Measurements from ENCODE around the gene TJP2.

The TJP2 gene

DNA sequence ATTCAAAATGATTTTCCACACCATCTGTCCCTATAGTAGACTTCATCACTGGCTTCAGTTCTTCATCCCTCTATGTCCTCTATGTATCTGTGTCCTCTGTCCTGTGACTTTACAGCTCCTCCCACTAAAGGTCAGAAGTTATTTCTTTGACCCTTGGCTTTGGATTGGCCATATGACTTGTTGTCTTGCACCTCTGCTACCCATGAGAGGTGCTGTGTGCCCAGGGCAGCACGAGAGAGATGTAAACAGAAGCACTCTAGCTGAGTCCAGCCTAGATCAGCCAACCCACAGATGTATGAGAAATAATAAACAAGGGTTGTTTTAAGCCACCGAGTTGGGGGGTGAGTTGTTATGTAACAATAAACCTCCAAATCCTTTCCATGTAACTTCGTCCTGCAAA is 87.6 kb downstream of the TJP2 start:
- no peaks in the 10 kb centered on the region for H3K79me2 ChIP-seq
- H3K4me2 ChIP-seq (ENCODE audit: low read length), result no peak overlapping the region
- no peaks in the 10 kb centered on the region for H3K36me3 ChIP-seq (ENCODE audit: control insufficient read depth, insufficient read depth, low read length)
- no peak overlapping the region for H3K27ac ChIP-seq
- H3K27me3 ChIP-seq (ENCODE audit: control insufficient read depth, insufficient read depth, low read length), result no peaks in the 10 kb centered on the region
- H3K4me1 ChIP-seq, result no peaks in the 10 kb centered on the region
- H3K4me3 ChIP-seq (ENCODE audit: low read depth, low read length), result no peak overlapping the region
- H3K9me3 ChIP-seq (ENCODE audit: control insufficient read depth, low read length), result no peaks in the 10 kb centered on the region
- H2AFZ ChIP-seq, result no peak overlapping the region
- no peak overlapping the region for H3K9ac ChIP-seq
- TF ChIP-seq, protein P1, sequence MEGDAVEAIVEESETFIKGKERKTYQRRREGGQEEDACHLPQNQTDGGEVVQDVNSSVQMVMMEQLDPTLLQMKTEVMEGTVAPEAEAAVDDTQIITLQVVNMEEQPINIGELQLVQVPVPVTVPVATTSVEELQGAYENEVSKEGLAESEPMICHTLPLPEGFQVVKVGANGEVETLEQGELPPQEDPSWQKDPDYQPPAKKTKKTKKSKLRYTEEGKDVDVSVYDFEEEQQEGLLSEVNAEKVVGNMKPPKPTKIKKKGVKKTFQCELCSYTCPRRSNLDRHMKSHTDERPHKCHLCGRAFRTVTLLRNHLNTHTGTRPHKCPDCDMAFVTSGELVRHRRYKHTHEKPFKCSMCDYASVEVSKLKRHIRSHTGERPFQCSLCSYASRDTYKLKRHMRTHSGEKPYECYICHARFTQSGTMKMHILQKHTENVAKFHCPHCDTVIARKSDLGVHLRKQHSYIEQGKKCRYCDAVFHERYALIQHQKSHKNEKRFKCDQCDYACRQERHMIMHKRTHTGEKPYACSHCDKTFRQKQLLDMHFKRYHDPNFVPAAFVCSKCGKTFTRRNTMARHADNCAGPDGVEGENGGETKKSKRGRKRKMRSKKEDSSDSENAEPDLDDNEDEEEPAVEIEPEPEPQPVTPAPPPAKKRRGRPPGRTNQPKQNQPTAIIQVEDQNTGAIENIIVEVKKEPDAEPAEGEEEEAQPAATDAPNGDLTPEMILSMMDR (IDR thresholded peaks at IDR 0.05), result no peak

DNA sequence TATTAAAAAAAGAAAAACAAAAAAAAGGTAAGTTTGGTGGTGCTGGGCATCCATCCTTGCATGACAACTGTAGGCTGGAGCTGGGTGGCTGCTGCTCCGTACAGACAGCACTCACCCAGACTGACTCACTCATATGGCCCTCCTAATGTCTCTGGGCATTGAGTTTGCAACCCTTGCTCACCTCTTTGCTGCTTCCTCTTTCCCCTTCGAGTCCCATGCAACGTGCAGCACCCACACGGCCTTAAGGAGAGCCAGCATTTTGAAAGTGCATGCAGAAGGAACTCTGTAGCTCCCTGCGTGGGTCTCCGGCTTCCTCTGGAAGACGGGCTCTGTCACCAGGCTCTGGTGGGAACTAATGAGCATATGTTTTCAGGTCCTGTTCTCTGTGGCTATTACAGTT is 90.4 kb downstream of the TJP2 start:
- H3K36me3 ChIP-seq (ENCODE audit: control insufficient read depth, insufficient read depth, low read length), result no peaks in the 10 kb centered on the region
- H2AFZ ChIP-seq, result no peak overlapping the region
- H3K9me3 ChIP-seq (ENCODE audit: control insufficient read depth, low read length), result no peaks in the 10 kb centered on the region
- H3K27me3 ChIP-seq (ENCODE audit: control insufficient read depth, insufficient read depth, low read length), result no peaks in the 10 kb centered on the region
- TF ChIP-seq, protein P1 (IDR thresholded peaks at IDR 0.05), result no peak
- H3K4me1 ChIP-seq, result no peaks in the 10 kb centered on the region
- no peaks in the 10 kb centered on the region for H3K79me2 ChIP-seq
- no peak overlapping the region for H3K27ac ChIP-seq
- no peak overlapping the region for H3K4me3 ChIP-seq (ENCODE audit: low read depth, low read length)
- H3K9ac ChIP-seq, result no peak overlapping the region
- H3K4me2 ChIP-seq (ENCODE audit: low read length), result no peak overlapping the region

DNA sequence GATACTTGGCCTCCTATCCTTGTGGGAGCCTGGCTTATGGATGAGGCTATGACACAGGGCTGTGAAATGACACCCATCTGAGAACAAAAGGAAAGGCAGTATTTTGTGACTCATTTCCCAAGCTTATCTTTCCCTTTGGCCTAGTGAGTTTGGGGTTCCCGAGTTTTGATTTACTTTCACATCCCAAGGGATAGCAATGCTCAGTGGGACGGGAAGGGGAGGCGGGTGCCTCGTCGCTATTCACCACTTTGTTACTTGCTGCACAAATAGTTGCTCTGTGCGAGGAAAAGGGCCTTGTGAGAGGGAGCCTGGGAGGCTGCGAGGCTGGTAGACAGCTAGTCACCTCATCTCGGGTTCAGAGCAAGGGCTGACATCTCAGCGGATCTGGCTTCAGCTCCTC is 91.8 kb downstream of the TJP2 start:
- no peaks in the 10 kb centered on the region for H3K79me2 ChIP-seq
- H3K9ac ChIP-seq, result no peak overlapping the region
- no peaks in the 10 kb centered on the region for H3K9me3 ChIP-seq (ENCODE audit: control insufficient read depth, low read length)
- no peaks in the 10 kb centered on the region for H3K27me3 ChIP-seq (ENCODE audit: control insufficient read depth, insufficient read depth, low read length)
- H3K4me1 ChIP-seq, result no peaks in the 10 kb centered on the region
- no peak overlapping the region for H3K4me3 ChIP-seq (ENCODE audit: low read depth, low read length)
- H2AFZ ChIP-seq, result no peak overlapping the region
- no peak overlapping the region for H3K27ac ChIP-seq
- TF ChIP-seq, protein P1 (IDR thresholded peaks at IDR 0.05), result no peak
- no peaks in the 10 kb centered on the region for H3K36me3 ChIP-seq (ENCODE audit: control insufficient read depth, insufficient read depth, low read length)
- H3K4me2 ChIP-seq (ENCODE audit: low read length), result no peak overlapping the region

DNA sequence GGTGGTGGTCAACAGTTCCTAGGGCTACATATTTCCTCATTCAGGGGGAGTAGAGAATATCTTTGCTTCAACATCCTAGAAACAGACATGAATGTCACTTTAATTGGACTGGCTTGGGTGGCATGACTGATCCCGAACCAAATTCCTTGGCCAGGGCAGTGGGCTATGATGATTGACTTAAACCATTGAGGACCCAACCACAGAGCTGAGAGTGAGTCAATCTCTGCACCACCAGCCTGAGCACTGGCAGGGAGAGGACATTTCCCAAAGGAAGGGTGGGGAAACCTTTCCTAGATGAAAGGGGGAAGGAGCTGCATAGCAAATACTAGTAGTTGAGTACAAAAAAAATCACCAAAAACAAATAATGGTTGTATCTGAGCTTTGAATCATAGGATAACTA is 98.1 kb downstream of the TJP2 start:
- no peaks in the 10 kb centered on the region for H3K9me3 ChIP-seq (ENCODE audit: control insufficient read depth, low read length)
- no peak overlapping the region for H3K4me2 ChIP-seq (ENCODE audit: low read length)
- TF ChIP-seq, protein P1 (IDR thresholded peaks at IDR 0.05), result no peak
- no peak overlapping the region for H3K27ac ChIP-seq
- H3K27me3 ChIP-seq (ENCODE audit: control insufficient read depth, insufficient read depth, low read length), result no peaks in the 10 kb centered on the region
- no peaks in the 10 kb centered on the region for H3K79me2 ChIP-seq
- no peaks in the 10 kb centered on the region for H3K36me3 ChIP-seq (ENCODE audit: control insufficient read depth, insufficient read depth, low read length)
- no peaks in the 10 kb centered on the region for H3K4me1 ChIP-seq
- H3K4me3 ChIP-seq (ENCODE audit: low read depth, low read length), result no peak overlapping the region
- H3K9ac ChIP-seq, result no peak overlapping the region
- no peak overlapping the region for H2AFZ ChIP-seq

DNA sequence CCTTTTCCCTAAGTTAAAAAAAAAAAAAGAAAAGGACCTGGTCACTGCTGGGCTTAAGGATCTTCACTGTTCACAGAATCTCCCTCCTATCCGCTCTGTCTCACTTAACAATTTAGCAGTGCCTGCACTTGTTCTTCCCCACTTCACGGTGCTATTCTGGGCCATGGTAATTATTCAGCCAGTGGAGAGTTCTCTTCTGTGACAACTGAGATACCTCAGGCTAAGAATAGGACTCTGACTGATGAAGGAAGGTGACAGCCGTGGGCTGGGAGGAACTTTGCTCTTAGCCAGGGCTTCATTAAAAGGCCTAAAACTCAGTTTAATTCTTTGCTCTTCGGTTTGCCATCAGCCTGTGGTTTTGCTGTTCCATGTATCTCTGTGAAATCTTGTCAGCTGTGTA is 99.1 kb downstream of the TJP2 start:
- no peak overlapping the region for H3K9ac ChIP-seq
- no peaks in the 10 kb centered on the region for H3K27me3 ChIP-seq (ENCODE audit: control insufficient read depth, insufficient read depth, low read length)
- no peaks in the 10 kb centered on the region for H3K79me2 ChIP-seq
- H3K4me1 ChIP-seq, result no peaks in the 10 kb centered on the region
- H3K4me3 ChIP-seq (ENCODE audit: low read depth, low read length), result no peak overlapping the region
- H3K4me2 ChIP-seq (ENCODE audit: low read length), result no peak overlapping the region
- no peaks in the 10 kb centered on the region for H3K9me3 ChIP-seq (ENCODE audit: control insufficient read depth, low read length)
- TF ChIP-seq, protein P1 (IDR thresholded peaks at IDR 0.05), result no peak
- no peak overlapping the region for H3K27ac ChIP-seq
- H2AFZ ChIP-seq, result no peak overlapping the region
- H3K36me3 ChIP-seq (ENCODE audit: control insufficient read depth, insufficient read depth, low read length), result no peaks in the 10 kb centered on the region

Data from parathyroid adenoma (tissue), 2 donors.